Endothelial cell (in vitro differentiated cells): ENCODE measurements around the gene OVAAL. TPM values are rescaled to one million over a fixed set of nuclear protein-coding genes. Genes with fewer than 3 reads are reported as not detected.

ENCODE experiments used
- DNase-seq: peaks from one replicate; pipeline ENCODE4 v3.0.0; 2021; ENCODE audit warnings: low spot score
- H3K27ac Mint-ChIP-seq: one replicate; pipeline ENCODE4 v1.8.0; 2021; ENCODE audit warnings: mixed read lengths, inconsistent platforms; ENCODE audit not compliant: unreplicated experiment
- H3K27me3 Mint-ChIP-seq: one replicate; pipeline ENCODE4 v1.8.0; 2021; ENCODE audit warnings: mild to moderate bottlenecking, moderate library complexity, mixed read lengths, inconsistent platforms; ENCODE audit not compliant: unreplicated experiment
- H3K36me3 Mint-ChIP-seq: one replicate; pipeline ENCODE4 v1.8.0; 2021; ENCODE audit warnings: mild to moderate bottlenecking, low read depth, mixed read lengths, inconsistent platforms; ENCODE audit not compliant: unreplicated experiment
- H3K4me1 Mint-ChIP-seq: one replicate; pipeline ENCODE4 v1.8.0; 2021; ENCODE audit warnings: mild to moderate bottlenecking, mixed read lengths, inconsistent platforms; ENCODE audit not compliant: unreplicated experiment
- H3K4me3 Mint-ChIP-seq: one replicate; pipeline ENCODE4 v1.8.0; 2021; ENCODE audit warnings: mild to moderate bottlenecking, mixed read lengths, inconsistent platforms; ENCODE audit not compliant: unreplicated experiment
- H3K9me3 Mint-ChIP-seq: one replicate; pipeline ENCODE4 v1.8.0; 2021; ENCODE audit warnings: mixed read lengths, inconsistent platforms; ENCODE audit not compliant: unreplicated experiment
- total RNA-seq: library from RNA; stranded (reverse); fragmentation: NEBNext Ultra II Directional; extraction: Animal tissue kit (Norgen Biotek cat#: 25700); gene quantifications from one replicate; pipeline ENCODE4 v1.2.1, GENCODE V29; 2021; ENCODE audit not compliant: unreplicated experiment
- TF ChIP-seq, protein P1 (sequence below): fragments of 200-600 bp; sonication (generic); IDR thresholded peaks from one replicate; pipeline ENCODE4 v1.5.0; 2021; ENCODE audit warnings: antibody characterized with exemption; ENCODE audit not compliant: unreplicated experiment

The OVAAL gene
- total RNA-seq, 1 donor from 2014 or later = not detected

DNA sequence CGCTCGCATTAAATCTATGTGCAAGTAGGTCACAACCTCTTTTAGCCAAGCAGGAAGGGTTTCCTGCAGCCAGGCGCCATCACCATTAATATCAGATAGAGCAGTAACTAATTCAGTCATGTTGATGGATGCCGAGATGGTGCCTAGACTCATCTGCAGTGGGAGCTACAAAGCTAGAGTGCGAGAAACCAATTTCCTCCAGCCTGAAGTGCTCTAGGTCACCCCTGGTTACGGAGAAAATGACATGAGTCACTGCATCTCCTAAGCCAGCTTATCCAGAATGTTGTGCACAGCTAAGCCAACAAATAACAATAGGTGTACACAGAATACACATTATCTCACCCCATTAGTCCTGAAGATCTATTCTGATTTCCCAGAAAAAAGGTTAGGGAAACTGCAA lies 36.0 kb downstream of the OVAAL start:
- no peaks in the 10 kb centered on the region for H3K36me3 Mint-ChIP-seq

DNA sequence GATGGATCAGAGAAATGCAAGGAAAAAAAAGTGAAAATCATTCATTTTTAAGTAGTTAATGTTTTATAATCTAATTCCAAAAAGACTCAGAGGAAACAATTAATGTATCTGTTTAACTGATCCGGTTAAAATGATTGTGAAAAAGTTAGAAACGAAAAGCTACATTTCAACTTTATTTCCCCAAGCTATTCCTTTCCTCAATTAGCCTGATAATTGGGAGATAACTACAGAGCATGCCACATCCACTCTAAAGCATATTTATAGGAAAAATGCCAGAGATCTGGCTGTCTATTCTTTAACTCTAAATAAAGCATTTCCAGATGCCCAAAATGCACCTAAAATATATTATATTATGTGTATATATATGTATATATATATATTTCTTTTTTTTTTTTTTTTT lies 37.2 kb downstream of the OVAAL start:
- Mint-ChIP-seq H3K4me1 (peaks cover under 1% of the 10 kb centered on the region), H3K36me3 (no peaks in the 10 kb centered on the region), H3K27ac (no peak overlapping the region), H3K9me3 (no peaks in the 10 kb centered on the region), H3K27me3 (peaks cover 2% of the 10 kb centered on the region), H3K4me3 (no peak overlapping the region)
- TF ChIP-seq, protein P1, sequence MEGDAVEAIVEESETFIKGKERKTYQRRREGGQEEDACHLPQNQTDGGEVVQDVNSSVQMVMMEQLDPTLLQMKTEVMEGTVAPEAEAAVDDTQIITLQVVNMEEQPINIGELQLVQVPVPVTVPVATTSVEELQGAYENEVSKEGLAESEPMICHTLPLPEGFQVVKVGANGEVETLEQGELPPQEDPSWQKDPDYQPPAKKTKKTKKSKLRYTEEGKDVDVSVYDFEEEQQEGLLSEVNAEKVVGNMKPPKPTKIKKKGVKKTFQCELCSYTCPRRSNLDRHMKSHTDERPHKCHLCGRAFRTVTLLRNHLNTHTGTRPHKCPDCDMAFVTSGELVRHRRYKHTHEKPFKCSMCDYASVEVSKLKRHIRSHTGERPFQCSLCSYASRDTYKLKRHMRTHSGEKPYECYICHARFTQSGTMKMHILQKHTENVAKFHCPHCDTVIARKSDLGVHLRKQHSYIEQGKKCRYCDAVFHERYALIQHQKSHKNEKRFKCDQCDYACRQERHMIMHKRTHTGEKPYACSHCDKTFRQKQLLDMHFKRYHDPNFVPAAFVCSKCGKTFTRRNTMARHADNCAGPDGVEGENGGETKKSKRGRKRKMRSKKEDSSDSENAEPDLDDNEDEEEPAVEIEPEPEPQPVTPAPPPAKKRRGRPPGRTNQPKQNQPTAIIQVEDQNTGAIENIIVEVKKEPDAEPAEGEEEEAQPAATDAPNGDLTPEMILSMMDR = no peak
- no peak for DNase-seq

More for the DNA sequence above, 36.0 kb downstream of the OVAAL start:
- H3K27ac Mint-ChIP-seq = no peak overlapping the region
- no peaks in the 10 kb centered on the region for H3K4me1 Mint-ChIP-seq
- H3K27me3 Mint-ChIP-seq = peaks cover 5% of the 10 kb centered on the region
- no peak overlapping the region for H3K4me3 Mint-ChIP-seq
- TF ChIP-seq, protein P1 = no peak
- no peaks in the 10 kb centered on the region for H3K9me3 Mint-ChIP-seq
- DNase-seq = no peak

DNA sequence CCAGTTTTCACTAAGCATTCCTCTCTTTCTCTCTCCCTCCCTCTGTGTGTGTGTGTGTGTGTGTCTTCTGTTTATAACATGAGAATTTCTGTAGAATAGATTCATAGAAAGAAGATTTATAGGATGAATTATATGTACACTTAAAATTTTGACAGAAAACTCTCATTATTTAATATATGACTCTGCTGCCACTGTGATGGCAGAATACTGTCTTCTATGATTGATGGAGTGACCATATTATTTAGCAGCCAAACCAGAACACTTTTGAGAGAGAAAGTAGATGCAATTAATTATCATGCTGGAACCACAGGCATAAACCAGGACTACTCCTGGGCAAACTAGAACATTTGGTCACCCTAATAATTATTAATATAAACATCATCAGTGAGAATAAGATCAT lies 38.8 kb downstream of the OVAAL start:
- Mint-ChIP-seq H3K9me3 (no peaks in the 10 kb centered on the region), H3K4me1 (peaks cover 12% of the 10 kb centered on the region), H3K27ac (no peak overlapping the region), H3K4me3 (no peak overlapping the region), H3K27me3 (no peaks in the 10 kb centered on the region), H3K36me3 (no peaks in the 10 kb centered on the region)
- no peak for DNase-seq
- TF ChIP-seq, protein P1 = no peak

DNA sequence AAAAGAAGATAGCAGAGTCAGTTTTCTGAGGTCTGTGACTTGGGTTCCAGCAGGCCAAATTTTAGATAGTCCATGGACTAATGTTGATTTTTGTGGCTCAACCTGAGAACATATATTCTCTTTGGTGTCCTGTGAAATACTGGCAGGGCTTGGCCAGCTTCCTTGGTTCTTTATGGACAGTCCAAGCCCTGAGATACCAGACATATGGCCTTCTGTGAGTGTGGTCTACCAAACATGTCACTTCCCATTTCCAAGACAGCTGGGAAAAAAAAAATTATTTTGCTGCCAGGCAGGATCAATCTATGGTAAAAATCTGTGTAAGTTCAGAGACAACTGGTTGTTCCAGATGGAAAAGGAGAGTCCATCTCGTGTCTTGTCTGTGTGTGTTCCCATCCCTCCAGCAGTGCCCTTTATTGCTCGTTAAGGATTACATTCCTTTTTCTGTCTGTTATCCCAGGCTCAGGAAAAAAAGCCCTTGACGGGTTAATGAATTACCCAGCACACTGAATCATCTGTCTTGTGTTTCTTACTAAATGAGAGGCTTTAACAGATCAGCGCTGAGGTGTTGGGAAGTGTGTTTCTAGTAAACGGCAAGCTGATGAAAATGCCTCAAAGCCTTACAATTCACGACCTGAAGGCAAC lies 39.7 kb downstream of the OVAAL start:
- Mint-ChIP-seq H3K4me3 (no peak overlapping the region), H3K27ac (no peak overlapping the region), H3K36me3 (no peaks in the 10 kb centered on the region), H3K4me1 (peaks cover 14% of the 10 kb centered on the region), H3K9me3 (no peaks in the 10 kb centered on the region), H3K27me3 (no peaks in the 10 kb centered on the region)
- DNase-seq = no peak
- TF ChIP-seq, protein P1 = no peak

DNA sequence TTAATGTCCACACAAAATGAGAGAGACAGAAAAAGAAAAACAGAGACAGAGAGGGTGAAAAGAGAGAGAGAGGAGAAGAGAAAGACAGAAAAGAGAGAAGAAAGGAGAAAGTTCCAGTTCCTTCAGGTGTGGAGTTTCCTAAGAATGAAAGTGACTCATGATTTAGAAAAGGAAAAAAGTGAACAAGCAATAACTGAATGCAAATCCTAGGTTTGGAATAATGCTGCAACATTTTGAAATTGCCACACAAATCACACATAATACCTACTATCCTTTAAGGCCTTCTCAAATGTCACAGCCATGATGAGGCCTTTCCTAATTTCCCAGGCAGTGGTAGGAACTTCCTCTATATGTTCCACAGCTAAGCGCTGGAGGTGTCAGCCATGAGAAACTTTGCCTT lies 41.6 kb downstream of the OVAAL start:
- Mint-ChIP-seq H3K4me1 (peaks cover 14% of the 10 kb centered on the region), H3K27ac (no peak overlapping the region), H3K4me3 (no peak overlapping the region), H3K36me3 (no peaks in the 10 kb centered on the region), H3K9me3 (no peaks in the 10 kb centered on the region), H3K27me3 (peaks cover 3% of the 10 kb centered on the region)
- TF ChIP-seq, protein P1 = no peak
- DNase-seq = no peak
